Smooth muscle cell (in vitro differentiated cells): ENCODE measurements around the gene NSD2. TPM values are rescaled to one million over a fixed set of nuclear protein-coding genes. Genes with fewer than 3 reads are reported as not detected.

Source experiments
- DNase-seq: peaks from one replicate; lab custom pipeline; 2025; ENCODE audit not compliant: unreplicated experiment; lab: John Stamatoyannopoulos, UW
- H2AFZ ChIP-seq: fragments of 200-600 bp; sonication (generic); 2 replicates; pipeline ENCODE4 v1.6.0; 2016; ENCODE audit warnings: antibody characterized with exemption, low read depth, mild to moderate bottlenecking
- H3F3A ChIP-seq: fragments of 200-600 bp; sonication (generic); 2 replicates; pipeline ENCODE4 v1.6.0; 2017; ENCODE audit warnings: antibody characterized with exemption, low read depth
- H3K27ac ChIP-seq: fragments of 200-600 bp; sonication (generic); 2 replicates; pipeline ENCODE4 v1.5.1; 2016; ENCODE audit warnings: low read depth, mild to moderate bottlenecking
- H3K27me3 ChIP-seq: fragments of 200-600 bp; sonication (generic); 2 replicates; pipeline ENCODE4 v1.6.1; 2016; ENCODE audit warnings: low read depth, mild to moderate bottlenecking
- H3K36me3 ChIP-seq: fragments of 200-600 bp; sonication (generic); 2 replicates; pipeline ENCODE4 v1.5.1; 2016; ENCODE audit warnings: low read depth
- H3K4me1 ChIP-seq: fragments of 200-600 bp; sonication (generic); 2 replicates; pipeline ENCODE4 v1.5.1; 2016; ENCODE audit warnings: low read depth
- H3K4me2 ChIP-seq: fragments of 200-600 bp; sonication (generic); 2 replicates; pipeline ENCODE4 v1.6.0; 2016; ENCODE audit warnings: mild to moderate bottlenecking
- H3K4me3 ChIP-seq: fragments of 200-600 bp; sonication (generic); 2 replicates; pipeline ENCODE4 v1.5.1; 2016; ENCODE audit warnings: mild to moderate bottlenecking
- H3K79me2 ChIP-seq: fragments of 200-600 bp; sonication (generic); 2 replicates; pipeline ENCODE4 v1.6.0; 2016; ENCODE audit warnings: low read depth, mild to moderate bottlenecking
- H3K9ac ChIP-seq: fragments of 200-600 bp; sonication (generic); 2 replicates; pipeline ENCODE4 v1.6.0; 2016; ENCODE audit warnings: low read depth
- H3K9me3 ChIP-seq: fragments of 200-600 bp; sonication (generic); replicated peaks from 2 replicates; pipeline ENCODE4 v1.5.1; 2016; ENCODE audit warnings: low read depth
- H4K20me1 ChIP-seq: fragments of 200-600 bp; sonication (generic); 2 replicates; pipeline ENCODE4 v1.6.0; 2016; ENCODE audit warnings: low read depth
- CTCF ChIP-seq: fragments of 200-600 bp; sonication (generic); IDR thresholded peaks from 2 replicates; pipeline ENCODE4 v1.5.1; 2017; ENCODE audit warnings: borderline replicate concordance, mild to moderate bottlenecking, antibody characterized with exemption; ENCODE audit not compliant: insufficient read depth, poor library complexity, severe bottlenecking
- WGBS: methylation state at CpG from one replicate; pipeline ENCODE4 v1.1.7; 2016; ENCODE audit warnings: low lambda C conversion rate; 5-methylcytosine and 5-hydroxymethylcytosine counted together
- polyA plus RNA-seq: library from polyadenylated mRNA; unstranded; fragments of >200 nt; fragmentation: Nextera tagmentation; extraction: Ambion mirVana; gene quantifications from 2 replicates; pipeline ENCODE4 v1.2.1, GENCODE V29; 2016
- total RNA-seq: library from RNA; depleted of rRNA; stranded (reverse); fragments of >200 nt; gene quantifications from 2 replicates; pipeline ENCODE4 v1.2.3, GENCODE V29; 2014

Gene NSD2
- total and polyA plus RNA-seq, 2 experiments from 2014 or later = 13.0 to 15.0 TPM

GRCh38 chr4:1953335-1953734, 82.1 kb downstream of the NSD2 start:
- H3F3A ChIP-seq = no peaks in the 10 kb centered on the region
- no peaks in the 10 kb centered on the region for H3K36me3 ChIP-seq
- TF ChIP-seq CTCF = no peak
- WGBS = 98% methylated on average over 9 of the region's 9 CpGs
- H3K9ac ChIP-seq = no peak overlapping the region
- no peak overlapping the region for H3K4me2 ChIP-seq
- no peaks in the 10 kb centered on the region for H3K4me1 ChIP-seq
- no peaks in the 10 kb centered on the region for H3K79me2 ChIP-seq
- no peak overlapping the region for H3K4me3 ChIP-seq
- no peaks in the 10 kb centered on the region for H3K27me3 ChIP-seq
- H3K27ac ChIP-seq = no peak overlapping the region
- H4K20me1 ChIP-seq = no peaks in the 10 kb centered on the region
- H2AFZ ChIP-seq = no peak overlapping the region
- DNase-seq = no peak
- no peaks in the 10 kb centered on the region for H3K9me3 ChIP-seq

GRCh38 chr4:1956631-1957030, 85.4 kb downstream of the NSD2 start:
- no peak overlapping the region for H3K4me3 ChIP-seq
- no peaks in the 10 kb centered on the region for H4K20me1 ChIP-seq
- no peaks in the 10 kb centered on the region for H3K27me3 ChIP-seq
- no peak overlapping the region for H3K4me2 ChIP-seq
- DNase-seq = no peak
- H3K4me1 ChIP-seq = no peaks in the 10 kb centered on the region
- no peaks in the 10 kb centered on the region for H3K9me3 ChIP-seq
- no peak overlapping the region for H2AFZ ChIP-seq
- no peak overlapping the region for H3K9ac ChIP-seq
- H3K36me3 ChIP-seq = no peaks in the 10 kb centered on the region
- H3K27ac ChIP-seq = no peak overlapping the region
- no peaks in the 10 kb centered on the region for H3F3A ChIP-seq
- TF ChIP-seq CTCF = no peak
- 91% methylated on average over 12 of the region's 12 CpGs for WGBS
- H3K79me2 ChIP-seq = no peaks in the 10 kb centered on the region

- Histone ChIP-seq H3K9me3 (no peaks in the 10 kb centered on the region), H3K4me1 (no peaks in the 10 kb centered on the region), H2AFZ (no peak overlapping the region), H3K27me3 (no peaks in the 10 kb centered on the region), H4K20me1 (no peaks in the 10 kb centered on the region), H3K9ac (no peak overlapping the region), H3K27ac (no peak overlapping the region), H3F3A (no peaks in the 10 kb centered on the region), H3K4me3 (no peak overlapping the region), H3K79me2 (no peaks in the 10 kb centered on the region), H3K36me3 (no peaks in the 10 kb centered on the region), H3K4me2 (no peak overlapping the region)
- WGBS = 92% methylated on average over 15 of the region's 15 CpGs
- DNase-seq = no peak
- TF ChIP-seq CTCF = no peak
Measured at GRCh38 chr4:1958276-1959103, 87.3 kb downstream of the NSD2 start.

DNA sequence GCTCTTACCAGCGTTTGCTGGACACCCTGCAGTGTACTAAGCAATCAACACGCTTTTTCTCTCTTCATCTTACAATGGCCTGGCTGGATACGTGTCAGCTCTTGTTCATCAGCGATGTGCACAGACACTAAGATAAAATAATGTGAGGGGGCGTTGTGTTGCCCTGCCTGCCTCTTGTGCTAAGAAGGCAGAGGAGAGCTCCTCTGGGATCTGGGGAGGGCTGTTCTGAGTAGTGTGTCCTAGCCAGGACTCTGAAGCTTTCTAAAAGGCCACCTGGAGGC, 87.9 kb downstream of the NSD2 start:
- H3K27ac ChIP-seq = no peak overlapping the region
- H3K79me2 ChIP-seq = no peaks in the 10 kb centered on the region
- H3K36me3 ChIP-seq = no peaks in the 10 kb centered on the region

More for the DNA sequence above, 87.9 kb downstream of the NSD2 start:
- Histone ChIP-seq H3K9me3 (no peaks in the 10 kb centered on the region), H3K4me2 (no peak overlapping the region), H2AFZ (no peak overlapping the region), H3K4me1 (no peaks in the 10 kb centered on the region), H3K27me3 (no peaks in the 10 kb centered on the region), H3F3A (no peaks in the 10 kb centered on the region), H3K9ac (no peak overlapping the region), H3K4me3 (no peak overlapping the region), H4K20me1 (no peaks in the 10 kb centered on the region)
- WGBS = 96% methylated on average over 5 of the region's 5 CpGs
- TF ChIP-seq CTCF = no peak
- no peak for DNase-seq
